H1 (cell line): ENCODE results near the gene VN1R4. TPM values are rescaled to one million over a fixed set of nuclear protein-coding genes. Genes with fewer than 3 reads are reported as not detected.

ENCODE experiments used
- ASH2L ChIP-seq: fragments of 200-600, 300-600 bp; sonication (generic); IDR thresholded peaks from one replicate; pipeline ENCODE4 v1.7.1; 2017; ENCODE audit warnings: low read length
- BACH1 ChIP-seq: IDR thresholded peaks from 2 replicates; pipeline ENCODE4 v1.6.1; 2012; ENCODE audit warnings: low read length, improper control_type of control experiment
- BRCA1 ChIP-seq: IDR thresholded peaks from 2 replicates; pipeline ENCODE4 v1.6.1; 2012; ENCODE audit warnings: low read depth, low read length, improper control_type of control experiment
- CBX8 ChIP-seq: fragments of 300-800, 300-1000 bp; sonication (generic); IDR thresholded peaks from 2 replicates; pipeline ENCODE4 v1.7.1; 2016; ENCODE audit warnings: low read depth, low read length, borderline replicate concordance
- EGR1 ChIP-seq: IDR thresholded peaks from 2 replicates; pipeline ENCODE4 v1.6.1; 2011; ENCODE audit warnings: low read depth, low read length, borderline replicate concordance
- GABPA ChIP-seq: IDR thresholded peaks from 2 replicates; pipeline ENCODE4 v1.6.1; 2011; ENCODE audit warnings: mild to moderate bottlenecking, low read length, moderate library complexity, borderline replicate concordance; ENCODE audit not compliant: insufficient read depth
- JUND ChIP-seq: IDR thresholded peaks from 2 replicates; pipeline ENCODE4 v1.6.1; 2011; ENCODE audit warnings: mild to moderate bottlenecking, improper control_type of control experiment, low read length
- KDM4A ChIP-seq: IDR thresholded peaks from one replicate; pipeline ENCODE4 v1.7.1; 2012; ENCODE audit warnings: low read depth, mild to moderate bottlenecking, moderate library complexity, low read length, inconsistent platforms; ENCODE audit not compliant: severe bottlenecking
- PHF8 ChIP-seq: fragments of 200-600 bp; sonication (generic); conservative IDR thresholded peaks from 2 replicates; pipeline ENCODE4 v1.7.1; 2012; ENCODE audit warnings: low read depth, mild to moderate bottlenecking, inconsistent platforms, low read length, moderate library complexity
- RXRA ChIP-seq: IDR thresholded peaks from 2 replicates; pipeline ENCODE4 v1.6.1; 2011; ENCODE audit warnings: low read depth, mild to moderate bottlenecking, low read length, moderate library complexity; ENCODE audit not compliant: insufficient read depth
- SAP30 ChIP-seq: fragments of 300-600 bp; sonication (generic); IDR thresholded peaks from 2 replicates; pipeline ENCODE4 v1.7.1; 2012; ENCODE audit warnings: low read length, moderate library complexity, mild to moderate bottlenecking, inconsistent platforms; ENCODE audit not compliant: insufficient read depth, insufficient replicate concordance
- SIX5 ChIP-seq: IDR thresholded peaks from 2 replicates; pipeline ENCODE4 v1.6.1; 2011; ENCODE audit warnings: mild to moderate bottlenecking, low read depth, low read length
- SP1 ChIP-seq: IDR thresholded peaks from 2 replicates; pipeline ENCODE4 v1.6.1; 2011; ENCODE audit warnings: low read depth, low read length
- TAF7 ChIP-seq: optimal IDR thresholded peaks from 2 replicates; pipeline ENCODE3; 2011; ENCODE audit warnings: low read depth, mild to moderate bottlenecking, inconsistent platforms, low read length, moderate library complexity, borderline replicate concordance
- polyA plus RNA-seq, 7 experiments: library from polyadenylated mRNA; depleted of rRNA in 3 of 7; stranded (reverse) in 5 of 7; unstranded in 2 of 7; fragments of >200 nt in 5 of 7; fragments of 200-250 nt in 2 of 7; gene quantifications; 1 replicate in 5 of 7; 2 replicates in 1 of 7; 4 replicates in 1 of 7; pipeline versions ENCODE4 v1.2.1 to v1.2.3, GENCODE V29; 2011 to 2013; ENCODE audit warnings: missing spikeins in 2 of 7, mixed read lengths in 2 of 7
- total RNA-seq: library from RNA; stranded (reverse); fragmentation: NEBNext Ultra II Directional; extraction: Animal tissue kit (Norgen Biotek cat#: 25700); gene quantifications from 2 replicates; pipeline ENCODE4 v1.2.1, GENCODE V29; 2021
- TF ChIP-seq, protein P1 (sequence below): IDR thresholded peaks from 2 replicates; pipeline ENCODE4 v1.6.1; 2012; ENCODE audit warnings: inconsistent platforms
- TF ChIP-seq, protein P2 (sequence below): IDR thresholded peaks from 2 replicates; pipeline ENCODE4 v1.6.1; 2011; ENCODE audit warnings: low read length, improper control_type of control experiment

The VN1R4 gene
- total and polyA plus RNA-seq, 2 of the 8 experiments (the other 6 are each of a cell fraction or from before 2014, with no cell fraction given): not detected

DNA sequence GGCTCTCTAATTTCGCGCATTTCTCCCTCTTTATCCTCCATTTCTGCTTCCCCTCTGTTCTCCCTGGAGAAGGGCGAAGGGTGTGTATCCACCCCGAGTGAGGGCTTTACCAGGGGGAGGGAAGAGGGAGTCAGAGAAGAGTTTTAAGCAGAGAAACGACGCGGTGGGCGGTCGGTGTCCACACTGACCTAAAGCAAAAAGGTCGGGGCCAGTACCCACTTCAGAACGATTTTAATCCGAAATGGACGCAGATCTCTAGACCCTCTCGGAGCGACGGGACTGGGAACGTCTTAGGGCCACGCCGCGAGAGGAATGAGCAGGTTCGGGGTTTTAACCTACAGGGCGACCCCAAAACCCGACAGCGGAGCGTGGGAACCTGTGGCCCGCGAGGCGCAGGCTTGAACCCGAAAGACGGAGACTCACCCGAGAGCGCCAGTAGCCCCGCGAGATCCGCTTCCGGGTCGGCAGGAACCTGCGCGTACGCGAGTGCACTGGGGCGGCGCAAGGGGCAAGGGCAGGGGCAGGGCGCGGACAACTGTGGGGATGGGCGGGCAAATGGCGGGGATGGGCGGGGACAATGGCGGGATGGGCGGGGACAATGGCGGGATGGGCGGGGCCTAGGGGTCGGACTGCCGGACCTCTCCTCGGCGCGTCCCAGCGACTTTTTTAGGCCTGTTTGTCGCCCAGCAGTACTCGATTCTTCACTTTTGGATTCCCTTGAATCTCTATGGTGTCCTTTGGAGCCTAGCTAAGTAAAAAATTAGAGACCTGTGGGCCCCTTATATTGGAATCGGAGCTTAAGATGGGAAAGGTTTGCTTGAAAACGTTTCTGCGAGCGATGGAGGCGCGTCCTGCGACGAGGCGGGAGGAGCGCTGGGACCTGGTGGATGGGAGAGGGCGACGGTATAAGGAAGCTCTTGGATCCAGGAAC is 12.8 kb downstream of the VN1R4 start, which contains the start of gene ZNF677 (continued):
- TF ChIP-seq, protein P1, sequence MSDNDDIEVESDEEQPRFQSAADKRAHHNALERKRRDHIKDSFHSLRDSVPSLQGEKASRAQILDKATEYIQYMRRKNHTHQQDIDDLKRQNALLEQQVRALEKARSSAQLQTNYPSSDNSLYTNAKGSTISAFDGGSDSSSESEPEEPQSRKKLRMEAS: peak; percentile 46
- TF ChIP-seq EGR1 (no peak), BACH1 (peak; percentile 91), GABPA (peak; percentile 82; the same call in 1 of the 2 replicates), SIX5 (no peak), SAP30 (peak; percentile 57), JUND (no peak), BRCA1 (0 out of 2 replicates have a peak, but pooled peaks have one; percentile 23), SP1 (peak; percentile 5; the same call in 1 of the 2 replicates), RXRA (no peak), CBX8 (no peak), KDM4A (peak; percentile 74), PHF8 (peak; percentile 79), TAF7 (peak; percentile 51), ASH2L (peak; percentile 81)
- TF ChIP-seq, protein P2, sequence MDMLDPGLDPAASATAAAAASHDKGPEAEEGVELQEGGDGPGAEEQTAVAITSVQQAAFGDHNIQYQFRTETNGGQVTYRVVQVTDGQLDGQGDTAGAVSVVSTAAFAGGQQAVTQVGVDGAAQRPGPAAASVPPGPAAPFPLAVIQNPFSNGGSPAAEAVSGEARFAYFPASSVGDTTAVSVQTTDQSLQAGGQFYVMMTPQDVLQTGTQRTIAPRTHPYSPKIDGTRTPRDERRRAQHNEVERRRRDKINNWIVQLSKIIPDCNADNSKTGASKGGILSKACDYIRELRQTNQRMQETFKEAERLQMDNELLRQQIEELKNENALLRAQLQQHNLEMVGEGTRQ: no peak
